ENCODE measurements around the gene C1orf216. TPM values are rescaled to one million over a fixed set of nuclear protein-coding genes. Genes with fewer than 3 reads are reported as not detected.

Gene C1orf216
- total RNA-seq, 1 experiment from 2014 or later: 26.1 TPM

DNA sequence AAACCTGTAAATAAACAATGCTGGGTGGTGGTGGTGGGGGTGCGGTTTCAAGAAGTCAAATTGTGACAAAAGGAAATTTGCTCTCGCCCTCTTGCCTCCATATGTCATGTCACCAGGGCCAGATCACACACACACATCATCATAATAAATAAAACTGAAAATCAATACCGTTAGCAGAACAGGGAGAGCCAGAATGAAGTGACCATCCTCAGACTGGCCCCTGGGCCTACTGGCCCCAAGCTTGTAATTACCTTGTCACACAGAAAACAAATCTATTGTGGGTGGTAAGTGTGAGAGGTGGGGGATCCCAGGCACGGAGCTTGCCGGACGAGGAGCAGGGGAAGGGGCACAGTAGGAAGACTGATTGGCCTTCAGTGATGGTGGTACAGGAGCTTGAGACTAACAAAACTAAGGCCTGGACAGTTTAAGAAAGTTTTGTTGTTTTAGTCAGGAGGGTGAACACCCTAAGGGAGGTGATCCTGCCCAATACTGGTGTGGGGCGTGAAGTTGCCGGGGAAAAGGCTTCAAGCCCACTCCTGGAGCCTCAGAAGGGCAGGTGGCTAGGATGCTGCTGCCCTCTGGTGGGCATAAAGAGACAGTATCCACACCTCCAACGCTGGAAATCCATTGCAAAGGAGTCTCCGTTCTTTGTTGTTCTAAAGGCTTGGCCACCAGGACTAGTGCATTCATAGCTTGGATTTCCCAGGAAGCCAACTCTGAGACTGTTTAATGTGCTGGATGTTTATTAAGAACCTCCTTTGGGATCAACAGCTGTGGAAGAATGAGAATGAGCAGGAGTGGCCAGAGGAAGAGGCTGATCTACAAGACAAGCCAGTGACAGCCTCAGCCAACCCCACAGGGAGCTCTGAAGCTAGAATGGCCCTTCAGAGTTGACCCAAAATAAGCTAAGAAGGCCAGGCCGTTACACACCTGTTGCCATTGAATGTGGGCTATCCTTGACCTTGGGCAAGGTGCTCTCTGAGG, 8.1 kb upstream of the C1orf216 start:
- intact Hi-C loops (cut with micrococcal nuclease; ENCODE audit: unreplicated experiment): loop anchor here (1.0 kb wide), 1 partner anchor 157 kb away; no protein-coding TSS in a partner anchor
- POLR2A ChIA-PET (ENCODE audit: low non-redundant PET): no interaction called here

GRCh38 chr1:35725596-35725995, 6.9 kb upstream of the C1orf216 start:
- DNase-seq (ENCODE audit: low spot score): peak; percentile 58
- Histone ChIP-seq H3K4me3 (ENCODE audit: low read depth, low read length, poor library complexity, severe bottlenecking) (no peak overlapping the region), H3K36me3 (ENCODE audit: insufficient read depth, low read length, poor library complexity, severe bottlenecking) (no peaks in the 10 kb centered on the region), H3K27ac (ENCODE audit: low read depth, low read length, poor library complexity, severe bottlenecking) (peak overlapping the region; percentile 24), H3K27me3 (replicated peaks; ENCODE audit: insufficient read depth, low read depth, low read length, poor library complexity) (no peaks in the 10 kb centered on the region), H3K9me3 (ENCODE audit: low read depth, low read length, poor library complexity, severe bottlenecking) (no peaks in the 10 kb centered on the region), H3K4me1 (ENCODE audit: insufficient read depth, low read length, poor library complexity, severe bottlenecking) (peaks cover 3% of the 10 kb centered on the region)
- POLR2A ChIA-PET (ENCODE audit: low non-redundant PET): interaction anchor here (1.0 kb wide), 1 partner anchor 10 kb away, joined by 4 read pairs; no protein-coding TSS in a partner anchor
- TF ChIP-seq, protein P1, sequence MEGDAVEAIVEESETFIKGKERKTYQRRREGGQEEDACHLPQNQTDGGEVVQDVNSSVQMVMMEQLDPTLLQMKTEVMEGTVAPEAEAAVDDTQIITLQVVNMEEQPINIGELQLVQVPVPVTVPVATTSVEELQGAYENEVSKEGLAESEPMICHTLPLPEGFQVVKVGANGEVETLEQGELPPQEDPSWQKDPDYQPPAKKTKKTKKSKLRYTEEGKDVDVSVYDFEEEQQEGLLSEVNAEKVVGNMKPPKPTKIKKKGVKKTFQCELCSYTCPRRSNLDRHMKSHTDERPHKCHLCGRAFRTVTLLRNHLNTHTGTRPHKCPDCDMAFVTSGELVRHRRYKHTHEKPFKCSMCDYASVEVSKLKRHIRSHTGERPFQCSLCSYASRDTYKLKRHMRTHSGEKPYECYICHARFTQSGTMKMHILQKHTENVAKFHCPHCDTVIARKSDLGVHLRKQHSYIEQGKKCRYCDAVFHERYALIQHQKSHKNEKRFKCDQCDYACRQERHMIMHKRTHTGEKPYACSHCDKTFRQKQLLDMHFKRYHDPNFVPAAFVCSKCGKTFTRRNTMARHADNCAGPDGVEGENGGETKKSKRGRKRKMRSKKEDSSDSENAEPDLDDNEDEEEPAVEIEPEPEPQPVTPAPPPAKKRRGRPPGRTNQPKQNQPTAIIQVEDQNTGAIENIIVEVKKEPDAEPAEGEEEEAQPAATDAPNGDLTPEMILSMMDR (conservative IDR thresholded peaks at IDR 0.05; ENCODE audit: low read depth, low read length): no peak
- no peak for TF ChIP-seq EZH2 (IDR thresholded peaks at IDR 0.05; ENCODE audit: borderline replicate concordance, low read depth, low read length, poor library complexity, severe bottlenecking)
- intact Hi-C loops (cut with micrococcal nuclease; ENCODE audit: unreplicated experiment): no loop called here
- CTCF ChIA-PET: interaction anchor here (1.5 to 3.3 kb wide), 3 partner anchors 10 to 157 kb away, joined by 5 to 18 read pairs (median 6); partner anchors contain the start of gene TFAP2E
- no TSS peak for BruUV-seq (replicated peaks)

More for the DNA sequence above, 8.1 kb upstream of the C1orf216 start:
- no peak overlapping the region for H3K27ac ChIP-seq (ENCODE audit: low read depth, low read length, poor library complexity, severe bottlenecking)
- TF ChIP-seq, protein P1 (conservative IDR thresholded peaks at IDR 0.05; ENCODE audit: low read depth, low read length): peak; percentile 89
- no peak for TF ChIP-seq EZH2 (IDR thresholded peaks at IDR 0.05; ENCODE audit: borderline replicate concordance, low read depth, low read length, poor library complexity, severe bottlenecking)
- CTCF ChIA-PET: interaction anchor here (0.6 to 3.3 kb wide), 9 partner anchors 11 to 270 kb away, joined by 3 to 18 read pairs (median 4); partner anchors contain the start of genes CLSPN and TFAP2E
- no TSS peak for BruUV-seq (replicated peaks)
- no peaks in the 10 kb centered on the region for H3K27me3 ChIP-seq (replicated peaks; ENCODE audit: insufficient read depth, low read depth, low read length, poor library complexity)
- H3K36me3 ChIP-seq (ENCODE audit: insufficient read depth, low read length, poor library complexity, severe bottlenecking): no peaks in the 10 kb centered on the region
- peak; percentile 80 for DNase-seq (ENCODE audit: low spot score)
- no peak overlapping the region for H3K4me3 ChIP-seq (ENCODE audit: low read depth, low read length, poor library complexity, severe bottlenecking)
- no peaks in the 10 kb centered on the region for H3K9me3 ChIP-seq (ENCODE audit: low read depth, low read length, poor library complexity, severe bottlenecking)
- H3K4me1 ChIP-seq (ENCODE audit: insufficient read depth, low read length, poor library complexity, severe bottlenecking): peaks cover 3% of the 10 kb centered on the region

DNA sequence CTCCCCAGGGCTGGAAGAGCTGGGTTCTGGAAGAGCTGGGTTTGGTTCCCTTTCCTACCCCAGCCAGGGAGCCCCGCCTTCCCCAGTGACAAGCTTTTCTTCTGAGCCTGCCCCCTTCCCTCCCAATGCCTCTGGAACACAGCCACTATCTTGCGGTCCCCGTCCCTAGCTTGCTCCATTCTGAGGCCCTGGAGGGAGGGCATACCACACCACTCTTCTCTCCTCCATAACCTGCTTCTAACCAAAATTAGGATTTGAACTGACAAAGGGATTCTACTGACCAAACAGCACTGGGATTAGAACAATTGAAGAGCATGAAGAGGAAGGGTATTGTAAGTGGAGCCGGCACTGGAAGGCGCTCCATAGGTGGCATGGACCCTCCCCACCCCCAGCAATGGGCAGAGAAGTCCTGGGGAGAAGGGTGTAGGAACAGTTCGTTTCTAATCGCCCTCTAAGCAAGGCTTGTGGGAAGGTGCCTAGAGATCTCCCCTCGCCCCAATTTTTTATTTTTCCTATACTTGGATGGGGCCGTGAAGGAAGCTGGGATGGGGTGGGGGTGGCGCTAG, 690 bp downstream of the C1orf216 start:
- intact Hi-C loops (cut with micrococcal nuclease; ENCODE audit: unreplicated experiment): loop anchor here (2.0 to 5.0 kb wide), 3 partner anchors 76 to 266 kb away; partner anchors contain the start of gene PSMB2
- Histone ChIP-seq H3K9me3 (ENCODE audit: low read depth, low read length, poor library complexity, severe bottlenecking) (no peaks in the 10 kb centered on the region), H3K27me3 (replicated peaks; ENCODE audit: insufficient read depth, low read depth, low read length, poor library complexity) (no peaks in the 10 kb centered on the region), H3K4me3 (ENCODE audit: low read depth, low read length, poor library complexity, severe bottlenecking) (peak overlapping the region; percentile 71), H3K4me1 (ENCODE audit: insufficient read depth, low read length, poor library complexity, severe bottlenecking) (peaks cover 13% of the 10 kb centered on the region), H3K36me3 (ENCODE audit: insufficient read depth, low read length, poor library complexity, severe bottlenecking) (peaks cover 13% of the 10 kb centered on the region), H3K27ac (ENCODE audit: low read depth, low read length, poor library complexity, severe bottlenecking) (peak overlapping the region; percentile 68)
- ChIA-PET POLR2A (ENCODE audit: low non-redundant PET) (no interaction called here), CTCF (interaction anchor here (0.6 to 1.2 kb wide), 2 partner anchors 145 to 384 kb away, joined by 3 to 5 read pairs; partner anchors contain the start of gene TFAP2E)
- TF ChIP-seq, protein P1 (conservative IDR thresholded peaks at IDR 0.05; ENCODE audit: low read depth, low read length): no peak
- no peak for TF ChIP-seq EZH2 (IDR thresholded peaks at IDR 0.05; ENCODE audit: borderline replicate concordance, low read depth, low read length, poor library complexity, severe bottlenecking)
- BruUV-seq (replicated peaks): TSS peak; percentile 47
- DNase-seq (ENCODE audit: low spot score): peak; percentile 78

All from A673 (cell line).